ENCODE measurements around the gene C1orf159. TPM values are rescaled to one million over a fixed set of nuclear protein-coding genes. Genes with fewer than 3 reads are reported as not detected.
A peak's percentile ranks its signal among the peaks of the same experiment; 100 is the strongest.
"Not testable (repeated sequence)": the region's sequence is repeated elsewhere in the genome, so short reads cannot be mapped to it uniquely, and the experiment has no call there.

The C1orf159 gene
- total and polyA plus RNA-seq, 4 donors = 9.5 to 19.2 (median 13.3) TPM

GRCh38 chr1:1067860-1068516 is 47.9 kb downstream of the C1orf159 start:
- TF ChIP-seq CTCF (IDR thresholded peaks at IDR 0.05; ENCODE audit: control extremely low read depth, extremely low read depth) = no peak
- WGBS, 2 donors = 44 to 52% methylated on average over 29 to 32 of the region's 32 CpGs
- Histone ChIP-seq H3K27me3 (ENCODE audit: control insufficient read depth in 3 of 3, insufficient read depth in 3 of 3, low read length in 2 of 3) (peaks cover 5 to 19% (median 15%) of the 10 kb centered on the region in 3 donors), H3K9ac (ENCODE audit: insufficient read depth in 1 of 2, low read length in 2 of 2) (no peak overlapping the region), H3K4me3 (no peak overlapping the region), H3K36me3 (ENCODE audit: control insufficient read depth in 4 of 4, insufficient read depth in 4 of 4, low read length in 4 of 4) (no peaks in the 10 kb centered on the region), H3K4me1 (ENCODE audit: control insufficient read depth in 5 of 5, insufficient read depth in 5 of 5, low read length in 5 of 5) (peaks cover 0 to 11% (median 3%) of the 10 kb centered on the region in 5 donors), H3K27ac (ENCODE audit: low read depth in 1 of 2, low read length in 1 of 2) (peak overlapping the region in 1 of 2 donors; percentile 52), H3K9me3 (ENCODE audit: control insufficient read depth in 4 of 4, insufficient read depth in 3 of 4, low read length in 3 of 4) (peaks cover 0 to 2% (median 0%) of the 10 kb centered on the region in 4 donors)
- DNase-seq (no peak), ATAC-seq (ENCODE audit: insufficient read depth, low FRiP score) (no peak)

GRCh38 chr1:1067284-1067859 is 48.5 kb downstream of the C1orf159 start:
- Histone ChIP-seq H3K4me1 (ENCODE audit: control insufficient read depth in 5 of 5, insufficient read depth in 5 of 5, low read length in 5 of 5) (peaks cover 0 to 11% (median 3%) of the 10 kb centered on the region in 5 donors), H3K27me3 (ENCODE audit: control insufficient read depth in 3 of 3, insufficient read depth in 3 of 3, low read length in 2 of 3) (peaks cover 5 to 23% (median 18%) of the 10 kb centered on the region in 3 donors), H3K4me3 (no peak overlapping the region), H3K27ac (ENCODE audit: low read depth in 1 of 2, low read length in 1 of 2) (no peak overlapping the region), H3K36me3 (ENCODE audit: control insufficient read depth in 4 of 4, insufficient read depth in 4 of 4, low read length in 4 of 4) (no peaks in the 10 kb centered on the region), H3K9me3 (ENCODE audit: control insufficient read depth in 4 of 4, insufficient read depth in 3 of 4, low read length in 3 of 4) (peaks cover 0 to 2% (median 0%) of the 10 kb centered on the region in 4 donors), H3K9ac (ENCODE audit: insufficient read depth in 1 of 2, low read length in 2 of 2) (no peak overlapping the region)
- DNase-seq (no peak), ATAC-seq (ENCODE audit: insufficient read depth, low FRiP score) (no peak)
- no peak for TF ChIP-seq CTCF (IDR thresholded peaks at IDR 0.05; ENCODE audit: control extremely low read depth, extremely low read depth)
- WGBS, 2 donors = 84 to 90% methylated on average over 54 of the region's 54 CpGs

GRCh38 chr1:1066403-1067283 is 49.2 kb downstream of the C1orf159 start:
- Histone ChIP-seq H3K9ac (ENCODE audit: insufficient read depth in 1 of 2, low read length in 2 of 2) (no peak overlapping the region), H3K36me3 (ENCODE audit: control insufficient read depth in 4 of 4, insufficient read depth in 4 of 4, low read length in 4 of 4) (no peaks in the 10 kb centered on the region), H3K9me3 (ENCODE audit: control insufficient read depth in 4 of 4, insufficient read depth in 3 of 4, low read length in 3 of 4) (no peaks in the 10 kb centered on the region), H3K27me3 (ENCODE audit: control insufficient read depth in 3 of 3, insufficient read depth in 3 of 3, low read length in 2 of 3) (peaks cover 5 to 28% (median 18%) of the 10 kb centered on the region in 3 donors), H3K4me3 (no peak overlapping the region), H3K27ac (ENCODE audit: low read depth in 1 of 2, low read length in 1 of 2) (no peak overlapping the region), H3K4me1 (ENCODE audit: control insufficient read depth in 5 of 5, insufficient read depth in 5 of 5, low read length in 5 of 5) (peaks cover 0 to 11% (median 3%) of the 10 kb centered on the region in 5 donors)
- no peak for TF ChIP-seq CTCF (IDR thresholded peaks at IDR 0.05; ENCODE audit: control extremely low read depth, extremely low read depth)
- WGBS, 2 donors = 70 to 74% methylated on average over 27 of the region's 27 CpGs
- ATAC-seq (ENCODE audit: insufficient read depth, low FRiP score) = no peak
- no peak for DNase-seq

GRCh38 chr1:1065940-1066304 is 50.0 kb downstream of the C1orf159 start:
- WGBS, 2 donors = 66 to 70% methylated on average over 11 of the region's 11 CpGs
- H3K27me3 ChIP-seq (ENCODE audit: control insufficient read depth in 3 of 3, insufficient read depth in 3 of 3, low read length in 2 of 3) = peaks cover 5 to 35% (median 18%) of the 10 kb centered on the region in 3 donors

More at GRCh38 chr1:1065940-1066304, 50.0 kb downstream of the C1orf159 start:
- H3K4me3 ChIP-seq; DNase-seq; H3K36me3 ChIP-seq (ENCODE audit: control insufficient read depth in 4 of 4, insufficient read depth in 4 of 4, low read length in 4 of 4); H3K9me3 ChIP-seq (ENCODE audit: control insufficient read depth in 4 of 4, insufficient read depth in 3 of 4, low read length in 3 of 4); ATAC-seq (ENCODE audit: insufficient read depth, low FRiP score); H3K9ac ChIP-seq (ENCODE audit: insufficient read depth in 1 of 2, low read length in 2 of 2); H3K27ac ChIP-seq (ENCODE audit: low read depth in 1 of 2, low read length in 1 of 2): not testable (repeated sequence)
- peaks cover 0 to 11% (median 3%) of the 10 kb centered on the region in 5 donors for H3K4me1 ChIP-seq (ENCODE audit: control insufficient read depth in 5 of 5, insufficient read depth in 5 of 5, low read length in 5 of 5)
